ENCODE data around the gene LRRC36.
A peak's percentile ranks its signal among the peaks of the same experiment; 100 is the strongest.

The LRRC36 gene

GRCh38 chr16:67424261-67424615 is 97.6 kb downstream of the LRRC36 start:
- TF ChIP-seq CTCF (conservative IDR thresholded peaks at IDR 0.05; ENCODE audit: control insufficient read depth, insufficient read depth, low read depth, low read length): no peak
- H3K4me3 ChIP-seq (ENCODE audit: control insufficient read depth, low read depth, low read length): no peak overlapping the region
- no peak for DNase-seq (ENCODE audit: low read depth)

- peak; percentile 56 for DNase-seq (ENCODE audit: low read depth)
- no peak for TF ChIP-seq CTCF (conservative IDR thresholded peaks at IDR 0.05; ENCODE audit: control insufficient read depth, insufficient read depth, low read depth, low read length)
- no peak overlapping the region for H3K4me3 ChIP-seq (ENCODE audit: control insufficient read depth, low read depth, low read length)
These were observed 98.4 kb downstream of the LRRC36 start for GRCh38 chr16:67425061-67425460.

- no peak for TF ChIP-seq CTCF (conservative IDR thresholded peaks at IDR 0.05; ENCODE audit: control insufficient read depth, insufficient read depth, low read depth, low read length)
- no peak overlapping the region for H3K4me3 ChIP-seq (ENCODE audit: control insufficient read depth, low read depth, low read length)
These were observed 99.0 kb downstream of the LRRC36 start for GRCh38 chr16:67425580-67425979.

GRCh38 chr16:67426022-67426421 is 99.4 kb downstream of the LRRC36 start:
- no peak overlapping the region for H3K4me3 ChIP-seq (ENCODE audit: control insufficient read depth, low read depth, low read length)
- TF ChIP-seq CTCF (conservative IDR thresholded peaks at IDR 0.05; ENCODE audit: control insufficient read depth, insufficient read depth, low read depth, low read length): no peak
- no peak for DNase-seq (ENCODE audit: low read depth)

More at GRCh38 chr16:67425580-67425979, 99.0 kb downstream of the LRRC36 start:
- no peak for DNase-seq (ENCODE audit: low read depth)

- TF ChIP-seq CTCF (conservative IDR thresholded peaks at IDR 0.05; ENCODE audit: control insufficient read depth, insufficient read depth, low read depth, low read length): no peak
- H3K4me3 ChIP-seq (ENCODE audit: control insufficient read depth, low read depth, low read length): no peak overlapping the region
- peak; percentile 57 for DNase-seq (ENCODE audit: low read depth)
These were observed 100.3 kb downstream of the LRRC36 start for GRCh38 chr16:67426950-67427349.

- peak; percentile 86 for TF ChIP-seq CTCF (conservative IDR thresholded peaks at IDR 0.05; ENCODE audit: control insufficient read depth, insufficient read depth, low read depth, low read length)
- no peak overlapping the region for H3K4me3 ChIP-seq (ENCODE audit: control insufficient read depth, low read depth, low read length)
- peak; percentile 60 for DNase-seq (ENCODE audit: low read depth)
These were observed 101.6 kb downstream of the LRRC36 start for GRCh38 chr16:67428146-67428731.
